GM12878 (cell line): ENCODE data around the gene CBR4. TPM values are rescaled to one million over a fixed set of nuclear protein-coding genes. Genes with fewer than 3 reads are reported as not detected.

Experiments used
- ATAC-seq: fragments of 200-7000 bp; cut with Tn5 transposase; 3 replicates; pipeline ENCODE4 v1.9.1; 2020; ENCODE audit warnings: mild to moderate bottlenecking, moderate library complexity
- BruUV-seq: library from RNA; stranded (reverse); fragments of 400-500 nt; replicated peaks from 2 replicates; lab custom pipeline; 2021; lab: Mats Ljungman, UMichigan
- CTCF ChIA-PET: fragments of 300-600 bp; sonication (Branson Sonifier 250); formaldehyde crosslinking; extraction: SDS; loops from one replicate; lab custom pipeline; 2021; ENCODE audit warnings: inconsistent platforms; lab: Yijun Ruan, JAX
- POLR2A ChIA-PET: fragments of 350-600 bp; formaldehyde crosslinking; extraction: SDS; loops from one replicate; lab custom pipeline; 2021; ENCODE audit warnings: inconsistent platforms; lab: Charles Lee
- RAD21 ChIA-PET: fragments of 300-600 bp; sonication (Branson Sonifier 250); formaldehyde crosslinking; loops from one replicate; lab custom pipeline; 2023; ENCODE audit warnings: antibody characterized with exemption; ENCODE audit not compliant: unreplicated experiment; lab: Charles Lee
- SMC1A ChIA-PET: fragments of 300-600 bp; sonication (Branson Sonifier 250); formaldehyde crosslinking; loops from one replicate; lab custom pipeline; 2023; ENCODE audit not compliant: unreplicated experiment, uncharacterized antibody; lab: Charles Lee
- DNase-seq: peaks from one replicate; pipeline ENCODE4 v3.0.0-alpha.2; 2011; ENCODE audit warnings: low read depth, low spot score
- FAIRE-seq: peaks from 3 replicates; lab custom pipeline; 2011; peaks lifted over from hg19 to GRCh38; lab: Jason Lieb, UNC
- H2AFZ ChIP-seq: 2 replicates; pipeline ENCODE4 v1.6.0; 2011; ENCODE audit warnings: low read depth, low read length, control low read depth; ENCODE audit not compliant: control insufficient read depth
- H3K27ac ChIP-seq: 2 replicates; pipeline ENCODE4 v1.5.1; 2011; ENCODE audit warnings: control low read depth; ENCODE audit not compliant: control insufficient read depth, insufficient read depth
- H3K27me3 ChIP-seq, 2 experiments: replicated peaks in 1 of 2; 2 replicates each; pipeline versions ENCODE4 v1.6.0 to v1.6.1; 2011; ENCODE audit warnings: low read length in 1 of 2; ENCODE audit not compliant: control insufficient read depth in 2 of 2, insufficient read depth in 2 of 2
- H3K36me3 ChIP-seq, 2 experiments: 2 replicates each; pipeline ENCODE4 v1.5.1; 2011; ENCODE audit warnings: low read length in 1 of 2; ENCODE audit not compliant: control insufficient read depth in 2 of 2, insufficient read depth in 2 of 2
- H3K4me1 ChIP-seq: 2 replicates; pipeline ENCODE4 v1.6.1; 2011; ENCODE audit warnings: mild to moderate bottlenecking, low read length, moderate library complexity, mixed read lengths; ENCODE audit not compliant: control insufficient read depth, insufficient read depth
- H3K4me2 ChIP-seq: 2 replicates; pipeline ENCODE4 v1.6.0; 2011; ENCODE audit warnings: control low read depth; ENCODE audit not compliant: control insufficient read depth, insufficient read depth
- H3K4me3 ChIP-seq: fragments of 200-600 bp; sonication (generic); 2 replicates; pipeline ENCODE4 v1.5.1; 2016
- H3K79me2 ChIP-seq: 2 replicates; pipeline ENCODE4 v1.6.0; 2011; ENCODE audit warnings: low read length; ENCODE audit not compliant: control insufficient read depth, insufficient read depth
- H3K9ac ChIP-seq: 2 replicates; pipeline ENCODE4 v1.8.0; 2011; ENCODE audit warnings: low read length, control low read depth, mixed read lengths; ENCODE audit not compliant: control insufficient read depth, insufficient read depth
- H3K9me3 ChIP-seq: replicated peaks from 3 replicates; pipeline ENCODE4 v1.5.1; 2011; ENCODE audit warnings: mild to moderate bottlenecking, low read length; ENCODE audit not compliant: control insufficient read depth, insufficient read depth
- H4K20me1 ChIP-seq: 2 replicates; pipeline ENCODE4 v1.6.0; 2011; ENCODE audit not compliant: control insufficient read depth, insufficient read depth
- ASH2L ChIP-seq: fragments of 300-600, 200-600 bp; sonication (generic); IDR thresholded peaks from 2 replicates; pipeline ENCODE4 v1.6.1; 2017; ENCODE audit warnings: low read depth, mild to moderate bottlenecking, borderline replicate concordance
- DPF2 ChIP-seq: fragments of 450-650 bp; IDR thresholded peaks from 2 replicates; pipeline ENCODE4 v1.6.1; 2017; ENCODE audit warnings: mild to moderate bottlenecking
- EGR1 ChIP-seq, 2 experiments: IDR thresholded peaks; 1 replicate in 1 of 2; 2 replicates in 1 of 2; pipeline ENCODE4 v1.6.1; 2011 to 2012; ENCODE audit warnings: low read depth in 2 of 2, low read length in 2 of 2, borderline replicate concordance in 1 of 2, mild to moderate bottlenecking in 1 of 2, moderate library complexity in 1 of 2
- EP300 ChIP-seq, 2 experiments: fragments of 150-350 bp in 1 of 2; IDR thresholded peaks; 2 replicates each; pipeline ENCODE4 v1.6.1; 2011 to 2012; ENCODE audit warnings: low read depth in 2 of 2, low read length in 2 of 2, borderline replicate concordance in 1 of 2, improper control_type of control experiment in 1 of 2, inconsistent platforms in 1 of 2; ENCODE audit not compliant: control insufficient read depth in 1 of 2
- EZH2 ChIP-seq: IDR thresholded peaks from 2 replicates; pipeline ENCODE4 v1.6.1; 2012; ENCODE audit warnings: low read depth, mild to moderate bottlenecking, control low read depth, inconsistent platforms, low read length, borderline replicate concordance; ENCODE audit not compliant: control insufficient read depth
- HDAC2 ChIP-seq: fragments of 200-600 bp; sonication (generic); IDR thresholded peaks from 2 replicates; pipeline ENCODE4 v1.6.1; 2017
- NFIC ChIP-seq: IDR thresholded peaks from 2 replicates; pipeline ENCODE4 v1.6.1; 2012; ENCODE audit warnings: low read depth, mild to moderate bottlenecking, inconsistent platforms, low read length, moderate library complexity
- NR2C2 ChIP-seq: IDR thresholded peaks from 2 replicates; pipeline ENCODE4 v1.6.1; 2011; ENCODE audit warnings: borderline replicate concordance, low read depth; ENCODE audit not compliant: control insufficient read depth, insufficient read length
- PAX5 ChIP-seq: IDR thresholded peaks from 2 replicates; pipeline ENCODE4 v1.6.1; 2011; ENCODE audit warnings: low read depth, low read length, borderline replicate concordance
- PAX8 ChIP-seq: fragments of 450-650 bp; IDR thresholded peaks from 2 replicates; pipeline ENCODE4 v1.6.1; 2017; ENCODE audit warnings: mild to moderate bottlenecking, moderate library complexity
- POLR2A ChIP-seq: IDR thresholded peaks from 2 replicates; pipeline ENCODE4 v1.6.1; 2011; ENCODE audit warnings: low read depth, mild to moderate bottlenecking, low read length
- POLR2AphosphoS2 ChIP-seq: IDR thresholded peaks from 2 replicates; pipeline ENCODE4 v1.6.1; 2011; ENCODE audit warnings: low read depth, mild to moderate bottlenecking, low read length, improper control_type of control experiment, moderate library complexity
- POLR2AphosphoS5 ChIP-seq: IDR thresholded peaks from 2 replicates; pipeline ENCODE4 v1.6.1; 2011; ENCODE audit warnings: mild to moderate bottlenecking, low read length, inconsistent platforms
- SMAD5 ChIP-seq: IDR thresholded peaks from 2 replicates; pipeline ENCODE4 v1.6.1; 2016; ENCODE audit warnings: antibody characterized with exemption, low read depth
- SMARCA5 ChIP-seq: fragments of 450-650 bp; IDR thresholded peaks from 2 replicates; pipeline ENCODE4 v1.6.1; 2017; ENCODE audit warnings: mild to moderate bottlenecking
- SP1 ChIP-seq: IDR thresholded peaks from one replicate; pipeline ENCODE4 v1.6.1; 2011; ENCODE audit warnings: low read depth, low read length
- STAT1 ChIP-seq: fragments of 450-650 bp; conservative IDR thresholded peaks from 2 replicates; pipeline ENCODE4 v1.6.1; 2014; ENCODE audit warnings: antibody characterized with exemption, mild to moderate bottlenecking
- WGBS: methylation state at CpG from one replicate; pipeline ENCODE4 v1.1.6; 2016; ENCODE audit warnings: low lambda C conversion rate; ENCODE audit not compliant: insufficient replicate concordance, insufficient coverage; ENCODE audit errors: missing lambda C conversion rate; 5-methylcytosine and 5-hydroxymethylcytosine counted together
- in situ Hi-C: fragments of 300-500 bp; cut with MboI; formaldehyde crosslinking; loops from 9 replicates; pipeline ENCODE4 v1.14.3; 2018; ENCODE audit warnings: mixed read lengths
- intact Hi-C: fragments of 100-400 bp; cut with micrococcal nuclease; formaldehyde crosslinking; loops from one replicate; pipeline ENCODE4 v1.14.2; 2022; ENCODE audit not compliant: unreplicated experiment
- polyA plus RNA-seq, 11 experiments: library from polyadenylated mRNA; depleted of rRNA in 4 of 11; unstranded in 6 of 11; stranded (reverse) in 5 of 11; fragments of >200 nt; fragmentation: Nextera tagmentation in 4 of 11; fragmentation: Illumina TruSeq in 1 of 11; extraction: Ambion mirVana in 4 of 11; extraction: Trizol in 1 of 11; gene quantifications; 1 replicate in 1 of 11; 2 replicates in 10 of 11; pipeline versions ENCODE4 v1.2.1 to v1.2.3, GENCODE V29; 2011 to 2016; ENCODE audit warnings: inconsistent platforms in 2 of 11, missing spikeins in 2 of 11, low read depth in 1 of 11
- total RNA-seq, 4 experiments: library from RNA; depleted of rRNA in 3 of 4; stranded (reverse); fragments of >200 nt in 3 of 4; fragmentation: Illumina TruSeq in 1 of 4; extraction: Trizol in 1 of 4; gene quantifications; 2 replicates each; pipeline versions ENCODE4 v1.2.1 to v1.2.3, GENCODE V29; 2013 to 2021
- TF ChIP-seq, protein P1 (sequence below): IDR thresholded peaks from 2 replicates; pipeline ENCODE4 v1.6.1; 2011; ENCODE audit warnings: low read depth, mild to moderate bottlenecking, low read length, moderate library complexity, borderline replicate concordance; ENCODE audit errors: extremely low read depth
- TF ChIP-seq, protein P2 (sequence below): fragments of 450-650 bp; conservative IDR thresholded peaks from 2 replicates; pipeline ENCODE4 v1.6.1; 2017; ENCODE audit warnings: mild to moderate bottlenecking, moderate library complexity

Gene CBR4
- total and polyA plus RNA-seq, 10 of the 15 experiments (the other 5 are each of a cell fraction or from before 2014, with no cell fraction given) = 17.3 to 38.8 (median 24.8) TPM

DNA sequence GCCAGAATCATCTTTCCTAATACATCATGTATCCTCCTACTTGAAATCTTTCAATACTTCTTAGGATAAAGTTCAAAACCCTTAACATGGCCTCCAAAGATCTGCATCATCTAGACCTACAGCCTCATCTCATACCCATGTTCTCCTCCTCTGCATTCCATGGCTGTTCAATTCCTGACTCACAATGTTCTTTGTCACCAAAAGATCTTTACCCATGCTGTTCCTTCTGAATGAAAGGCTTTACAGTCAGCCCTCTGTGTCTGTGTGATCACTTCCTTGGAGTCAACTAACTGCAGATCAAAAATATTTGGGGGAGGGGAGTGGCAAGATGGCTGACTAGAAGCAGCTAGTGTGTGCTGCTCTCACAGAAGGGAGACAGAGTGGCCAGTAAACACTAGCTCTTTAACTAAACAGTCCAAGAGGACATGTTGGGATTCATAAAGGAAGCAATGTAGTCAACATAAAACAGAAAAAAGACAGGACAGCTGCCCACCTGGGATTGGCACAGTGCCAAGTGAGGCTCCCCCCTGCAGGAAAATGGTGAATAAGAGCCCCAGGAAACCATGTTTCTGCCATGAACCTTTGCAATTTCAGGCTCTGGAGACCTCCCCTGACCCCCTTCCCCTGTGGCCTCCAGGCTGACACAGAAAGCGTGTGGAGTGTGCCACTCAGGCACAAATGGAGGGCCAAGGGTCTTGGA lies 31.9 kb downstream of the CBR4 start:
- Histone ChIP-seq H3K4me1 (no peaks in the 10 kb centered on the region), H3K9me3 (peaks cover 8% of the 10 kb centered on the region), H3K27me3 (no peaks in the 10 kb centered on the region), H3K4me3 (no peak overlapping the region), H3K79me2 (no peaks in the 10 kb centered on the region), H3K27ac (no peak overlapping the region), H3K36me3 (peaks cover 2 to 20% of the 10 kb centered on the region in 2 experiments), H2AFZ (no peak overlapping the region), H3K9ac (no peak overlapping the region), H3K4me2 (no peak overlapping the region), H4K20me1 (no peaks in the 10 kb centered on the region)
- POLR2A ChIA-PET = no interaction called here
- DNase-seq = no peak
- no TSS peak for BruUV-seq
- WGBS = 100% methylated on average over 1 of the region's 1 CpG
- RAD21 ChIA-PET = no interaction called here
- no peak for TF ChIP-seq EGR1 (IDR thresholded peaks at IDR 0.05; ENCODE audit: borderline replicate concordance in 1 of 2, low read depth in 2 of 2, low read length in 2 of 2)
- TF ChIP-seq NFIC = no peak
- no peak for TF ChIP-seq PAX5
- TF ChIP-seq ASH2L = no peak
- no peak for TF ChIP-seq STAT1
- TF ChIP-seq POLR2AphosphoS2 = no peak
- no peak for TF ChIP-seq SMARCA5
- TF ChIP-seq, protein P1, sequence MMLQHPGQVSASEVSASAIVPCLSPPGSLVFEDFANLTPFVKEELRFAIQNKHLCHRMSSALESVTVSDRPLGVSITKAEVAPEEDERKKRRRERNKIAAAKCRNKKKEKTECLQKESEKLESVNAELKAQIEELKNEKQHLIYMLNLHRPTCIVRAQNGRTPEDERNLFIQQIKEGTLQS = no peak
- TF ChIP-seq POLR2A = no peak
- no peak for TF ChIP-seq HDAC2
- no peak for TF ChIP-seq SP1
- no peak for TF ChIP-seq NR2C2
- no peak for TF ChIP-seq EZH2
- TF ChIP-seq, protein P2, sequence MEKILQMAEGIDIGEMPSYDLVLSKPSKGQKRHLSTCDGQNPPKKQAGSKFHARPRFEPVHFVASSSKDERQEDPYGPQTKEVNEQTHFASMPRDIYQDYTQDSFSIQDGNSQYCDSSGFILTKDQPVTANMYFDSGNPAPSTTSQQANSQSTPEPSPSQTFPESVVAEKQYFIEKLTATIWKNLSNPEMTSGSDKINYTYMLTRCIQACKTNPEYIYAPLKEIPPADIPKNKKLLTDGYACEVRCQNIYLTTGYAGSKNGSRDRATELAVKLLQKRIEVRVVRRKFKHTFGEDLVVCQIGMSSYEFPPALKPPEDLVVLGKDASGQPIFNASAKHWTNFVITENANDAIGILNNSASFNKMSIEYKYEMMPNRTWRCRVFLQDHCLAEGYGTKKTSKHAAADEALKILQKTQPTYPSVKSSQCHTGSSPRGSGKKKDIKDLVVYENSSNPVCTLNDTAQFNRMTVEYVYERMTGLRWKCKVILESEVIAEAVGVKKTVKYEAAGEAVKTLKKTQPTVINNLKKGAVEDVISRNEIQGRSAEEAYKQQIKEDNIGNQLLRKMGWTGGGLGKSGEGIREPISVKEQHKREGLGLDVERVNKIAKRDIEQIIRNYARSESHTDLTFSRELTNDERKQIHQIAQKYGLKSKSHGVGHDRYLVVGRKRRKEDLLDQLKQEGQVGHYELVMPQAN = no peak
- TF ChIP-seq SMAD5 = no peak
- TF ChIP-seq POLR2AphosphoS5 = no peak
- TF ChIP-seq PAX8 = no peak
- no peak for TF ChIP-seq DPF2
- no peak for TF ChIP-seq EP300 (IDR thresholded peaks at IDR 0.05; ENCODE audit: borderline replicate concordance in 1 of 2, control insufficient read depth in 1 of 2, low read depth in 2 of 2, low read length in 2 of 2)
- intact Hi-C loops (no loop called here), in situ Hi-C loops (no loop called here)
- no peak for FAIRE-seq
- no peak for ATAC-seq
- CTCF ChIA-PET = no interaction called here
- SMC1A ChIA-PET = interaction anchor here (1.9 kb wide), 1 partner anchor 55 kb away, joined by 5 read pairs; no protein-coding TSS in a partner anchor
